GM19240 (cell line): Measurements from ENCODE around the gene TTLL8.

Experiments
- DNase-seq: peaks from one replicate; pipeline ENCODE4 v3.0.0; 2011; ENCODE audit warnings: low spot score; ENCODE audit not compliant: insufficient read length

The TTLL8 gene

DNA sequence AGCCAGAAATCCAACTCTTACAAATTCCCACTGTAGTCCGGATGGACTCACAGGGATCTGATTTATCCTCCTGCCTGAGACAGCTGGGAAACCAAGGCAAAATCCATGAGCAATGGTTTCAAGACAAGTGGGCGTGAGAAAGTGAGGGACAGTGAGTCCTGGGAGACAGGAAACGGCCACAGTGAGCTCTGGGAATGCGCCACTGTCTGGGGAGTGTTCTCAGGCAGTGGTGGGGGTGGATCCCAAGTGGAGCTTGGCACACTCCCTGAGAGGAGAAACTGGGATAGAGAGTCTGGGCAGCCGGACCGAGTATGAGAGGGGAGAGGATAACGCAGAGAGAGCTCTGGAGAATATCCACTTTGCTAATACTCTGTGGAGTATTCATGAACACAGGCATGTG, 55.3 kb downstream of the TTLL8 start:
- no peak for DNase-seq

- no peak for DNase-seq
These were observed 56.5 kb downstream of the TTLL8 start for GRCh38 chr22:50001388-50002231.

DNA sequence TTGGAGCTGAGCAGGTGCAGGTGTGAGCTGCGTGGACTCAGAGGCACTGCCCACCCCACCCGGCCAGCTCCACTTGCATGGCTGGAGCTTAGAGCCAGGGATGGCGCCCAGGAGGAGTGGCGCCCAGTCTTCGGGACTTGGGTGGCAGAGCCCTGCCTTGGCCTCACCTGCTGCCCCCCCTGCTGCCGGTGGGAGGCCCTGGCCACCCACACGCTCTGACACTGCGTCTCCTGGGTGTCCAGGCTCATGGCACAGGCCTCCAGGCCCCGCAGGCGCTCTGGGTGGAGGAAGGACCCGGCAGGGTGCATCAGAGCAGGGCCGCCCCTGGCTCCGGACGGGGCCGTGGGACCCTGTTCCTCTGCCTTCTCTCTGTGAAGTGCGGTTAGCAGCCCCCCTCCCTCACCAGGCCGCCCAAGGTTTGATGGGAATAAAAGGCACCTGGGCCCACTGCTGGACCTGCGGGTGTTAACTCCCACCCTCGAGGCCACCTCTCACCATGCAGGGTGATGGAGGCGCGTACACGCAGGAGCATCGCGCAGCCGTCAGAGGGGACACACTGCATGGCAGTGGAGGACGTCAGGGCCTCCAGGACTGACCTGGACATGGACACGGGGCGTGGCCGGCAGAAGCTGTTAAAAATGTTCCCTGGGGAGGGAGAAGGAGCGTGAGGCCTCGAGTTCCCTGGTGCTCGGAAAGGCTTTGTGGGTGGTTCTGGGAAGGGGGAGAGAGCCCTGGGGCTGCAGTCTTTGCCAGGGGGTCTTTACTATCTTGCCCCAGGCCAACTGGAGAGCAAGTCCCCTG, 57.3 kb downstream of the TTLL8 start:
- no peak for DNase-seq

GRCh38 chr22:49999946-50000586, 58.0 kb downstream of the TTLL8 start:
- no peak for DNase-seq

GRCh38 chr22:49999063-49999945, 58.8 kb downstream of the TTLL8 start:
- DNase-seq, result no peak

DNA sequence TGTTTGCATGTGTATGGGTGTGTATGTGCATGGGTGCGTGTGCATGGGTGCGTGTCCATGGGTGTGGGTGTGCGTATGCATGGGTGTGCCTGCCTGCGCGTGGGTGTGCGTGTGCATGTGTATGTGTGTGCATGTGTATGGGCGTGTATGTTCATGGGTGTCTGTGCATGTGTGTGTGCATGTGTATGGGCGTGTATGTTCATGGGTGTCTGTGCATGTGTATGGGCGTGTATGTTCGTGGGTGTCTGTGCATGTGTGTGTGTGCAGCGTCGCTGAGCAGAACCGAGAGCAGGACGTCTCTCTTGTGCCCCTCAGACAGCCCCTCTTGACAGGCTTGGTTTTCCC, 59.4 kb downstream of the TTLL8 start:
- DNase-seq, result no peak

- DNase-seq, result no peak
These were observed 60.0 kb downstream of the TTLL8 start for GRCh38 chr22:49997932-49998717.

- DNase-seq, result no peak
These were observed 60.9 kb downstream of the TTLL8 start for GRCh38 chr22:49997251-49997599.

GRCh38 chr22:49996518-49997250, 61.4 kb downstream of the TTLL8 start:
- DNase-seq, result no peak

- DNase-seq, result no peak
These were observed 62.0 kb downstream of the TTLL8 start for GRCh38 chr22:49996119-49996517.

- DNase-seq, result no peak
These were observed 62.6 kb downstream of the TTLL8 start for GRCh38 chr22:49995361-49996118.

GRCh38 chr22:49995041-49995360, 63.1 kb downstream of the TTLL8 start:
- DNase-seq, result no peak

GRCh38 chr22:49994361-49995040, 63.6 kb downstream of the TTLL8 start:
- DNase-seq, result no peak

- no peak for DNase-seq
These were observed 64.3 kb downstream of the TTLL8 start for GRCh38 chr22:49993649-49994360.

GRCh38 chr22:49992921-49993648, 65.0 kb downstream of the TTLL8 start:
- peak; percentile 66 for DNase-seq

- DNase-seq, result no peak
These were observed 66.1 kb downstream of the TTLL8 start for GRCh38 chr22:49991907-49992533.

- DNase-seq, result no peak
These were observed 66.9 kb downstream of the TTLL8 start for GRCh38 chr22:49991167-49991566.
